Measurements from ENCODE around the gene SINHCAF.
"Not testable (repeated sequence)": the region's sequence is repeated elsewhere in the genome, so short reads cannot be mapped to it uniquely, and the experiment has no call there.

- TF ChIP-seq CTCF (IDR thresholded peaks at IDR 0.05; ENCODE audit: low read length); EZH2 (optimal IDR thresholded peaks at IDR 0.05; ENCODE audit: low read depth, low read length): not testable (repeated sequence)
These were observed 49.5 kb upstream of the SINHCAF start for GRCh38 chr12:31375422-31375821.
